EH (cell line): Measurements from ENCODE around the gene CHRNE.
A peak's percentile ranks its signal among the peaks of the same experiment; 100 is the strongest.
"Not testable (repeated sequence)": the region's sequence is repeated elsewhere in the genome, so short reads cannot be mapped to it uniquely, and the experiment has no call there.

Source experiments
- DNase-seq: peaks from one replicate; pipeline ENCODE4 v3.0.0-alpha.2; 2015; ENCODE audit warnings: low read depth

Gene CHRNE

GRCh38 chr17:4939796-4940554, 37.1 kb upstream of the CHRNE start, which contains the start of the genes RNF167 and SLC25A11:
Gene RNF167 (plus strand): TSS chr17:4940268. CDS start chr17:4940910, 642 bp downstream.
Gene SLC25A11 (minus strand): TSS chr17:4940046. CDS start chr17:4939910, 136 bp downstream.
- DNase-seq: peak; percentile 100

- no peak for DNase-seq
Observed at GRCh38 chr17:4939546-4939795, 36.6 kb upstream of the CHRNE start.

GRCh38 chr17:4938688-4939545, 36.0 kb upstream of the CHRNE start:
- DNase-seq: peak; percentile 25

GRCh38 chr17:4938069-4938491, 35.2 kb upstream of the CHRNE start:
- no peak for DNase-seq

GRCh38 chr17:4937553-4937952, 34.7 kb upstream of the CHRNE start:
- no peak for DNase-seq

- DNase-seq: no peak
Observed at GRCh38 chr17:4936436-4936835, 33.5 kb upstream of the CHRNE start.

GRCh38 chr17:4935650-4936049, 32.8 kb upstream of the CHRNE start:
- DNase-seq: no peak

GRCh38 chr17:4934173-4934979, 31.5 kb upstream of the CHRNE start:
- DNase-seq: peak; percentile 59

- DNase-seq: no peak
Observed at GRCh38 chr17:4933646-4934045, 30.7 kb upstream of the CHRNE start.

GRCh38 chr17:4932756-4933155, 29.9 kb upstream of the CHRNE start:
- no peak for DNase-seq

- no peak for DNase-seq
Observed at GRCh38 chr17:4931963-4932362, 29.1 kb upstream of the CHRNE start, which contains the start of gene GP1BA. Gene GP1BA (plus strand): TSS chr17:4932277. CDS start chr17:4932605, 328 bp downstream.

- no peak for DNase-seq
Observed at GRCh38 chr17:4928881-4929280, 26.0 kb upstream of the CHRNE start.

- not testable (repeated sequence) for DNase-seq
Observed at GRCh38 chr17:4926577-4927335, 23.9 kb upstream of the CHRNE start.

- DNase-seq: no peak
Observed at GRCh38 chr17:4921320-4921719, 18.4 kb upstream of the CHRNE start.

- DNase-seq: peak; percentile 49
Observed at GRCh38 chr17:4920351-4921048, 17.6 kb upstream of the CHRNE start.

GRCh38 chr17:4919511-4920047, 16.7 kb upstream of the CHRNE start:
- DNase-seq: peak; percentile 58

GRCh38 chr17:4914551-4914950, 11.7 kb upstream of the CHRNE start:
- not testable (repeated sequence) for DNase-seq

GRCh38 chr17:4913994-4914393, 11.1 kb upstream of the CHRNE start:
- DNase-seq: peak; percentile 60

GRCh38 chr17:4908711-4909496, 6.0 kb upstream of the CHRNE start:
- DNase-seq: peak; percentile 94

- peak; percentile 65 for DNase-seq
Observed at GRCh38 chr17:4908301-4908700, 5.4 kb upstream of the CHRNE start.
